ENCODE data around the gene FER. TPM values are rescaled to one million over a fixed set of nuclear protein-coding genes. Genes with fewer than 3 reads are reported as not detected.

The FER gene
- total and polyA plus RNA-seq, 2 of the 13 experiments (the other 11 are each of a cell fraction or from before 2014, with no cell fraction given): 7.9 to 29.0 TPM

DNA sequence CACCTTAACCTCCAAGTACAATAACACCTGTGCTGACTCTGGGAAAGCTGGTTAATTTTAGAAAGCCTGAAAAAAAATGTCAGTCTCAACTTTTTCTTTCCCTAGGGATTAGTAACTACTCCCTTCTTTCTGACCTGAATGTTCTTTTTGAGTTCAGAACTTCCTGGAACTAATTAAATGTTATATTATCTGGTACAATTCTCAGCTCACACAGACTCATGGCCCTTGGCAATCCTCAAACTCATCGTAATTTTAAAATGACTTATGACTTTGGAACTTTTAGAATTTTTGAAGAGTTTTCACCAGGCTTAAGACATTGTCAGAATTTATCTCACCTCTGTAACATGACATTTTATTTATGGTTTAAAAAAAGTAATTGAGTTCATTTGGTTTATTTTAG, 315.0 kb downstream of the FER start:
- POLR2A ChIA-PET: no interaction called here
- H3K27ac ChIP-seq (ENCODE audit: extremely low read length, insufficient read depth, low read length): no peak overlapping the region
- no peaks in the 10 kb centered on the region for H3K27me3 ChIP-seq (ENCODE audit: control insufficient read depth in 1 of 2, insufficient read depth in 2 of 2, low read length in 2 of 2)
- peaks cover 0 to 1% of the 10 kb centered on the region in 2 experiments; a peak in 1 of 5 replicates for H3K36me3 ChIP-seq (replicated peaks in 1 of 2; ENCODE audit: control insufficient read depth in 1 of 2, insufficient read depth in 2 of 2, low read length in 2 of 2)
- no TSS peak for BruUV-seq (replicated peaks)
- CTCF ChIA-PET (ENCODE audit: low intra/inter-chr PET ratio, low total read pairs): no interaction called here
- no peak overlapping the region for H3K4me3 ChIP-seq (replicated peaks in 1 of 3; ENCODE audit: insufficient read depth in 1 of 3, low read depth in 2 of 3, low read length in 3 of 3)
- H2AFZ ChIP-seq (ENCODE audit: low read length): no peak overlapping the region
- no peaks in the 10 kb centered on the region for H3K9me3 ChIP-seq (ENCODE audit: low read length)
- intact Hi-C loops (cut with micrococcal nuclease; ENCODE audit: unreplicated experiment): no loop called here
- H3K4me2 ChIP-seq (ENCODE audit: low read depth, low read length): no peak overlapping the region
- DNase-seq (ENCODE audit: low spot score) (no peak), ATAC-seq (no peak), FAIRE-seq (no peak)
- H3K9ac ChIP-seq (ENCODE audit: insufficient read depth, low read depth, low read length): no peak overlapping the region
- no peak for TF ChIP-seq SPEN (CRISPR knock-in tag; IDR thresholded peaks at IDR 0.05; ENCODE audit: low read depth)
- no peak for TF ChIP-seq ZSCAN12 (CRISPR knock-in tag; IDR thresholded peaks at IDR 0.05)
- TF ChIP-seq PPARG (CRISPR knock-in tag; conservative IDR thresholded peaks at IDR 0.05): no peak
- TF ChIP-seq, protein P1, sequence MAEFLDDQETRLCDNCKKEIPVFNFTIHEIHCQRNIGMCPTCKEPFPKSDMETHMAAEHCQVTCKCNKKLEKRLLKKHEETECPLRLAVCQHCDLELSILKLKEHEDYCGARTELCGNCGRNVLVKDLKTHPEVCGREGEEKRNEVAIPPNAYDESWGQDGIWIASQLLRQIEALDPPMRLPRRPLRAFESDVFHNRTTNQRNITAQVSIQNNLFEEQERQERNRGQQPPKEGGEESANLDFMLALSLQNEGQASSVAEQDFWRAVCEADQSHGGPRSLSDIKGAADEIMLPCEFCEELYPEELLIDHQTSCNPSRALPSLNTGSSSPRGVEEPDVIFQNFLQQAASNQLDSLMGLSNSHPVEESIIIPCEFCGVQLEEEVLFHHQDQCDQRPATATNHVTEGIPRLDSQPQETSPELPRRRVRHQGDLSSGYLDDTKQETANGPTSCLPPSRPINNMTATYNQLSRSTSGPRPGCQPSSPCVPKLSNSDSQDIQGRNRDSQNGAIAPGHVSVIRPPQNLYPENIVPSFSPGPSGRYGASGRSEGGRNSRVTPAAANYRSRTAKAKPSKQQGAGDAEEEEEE (CRISPR knock-in tag; IDR thresholded peaks at IDR 0.05; ENCODE audit: borderline replicate concordance): no peak
- TF ChIP-seq, protein P2, sequence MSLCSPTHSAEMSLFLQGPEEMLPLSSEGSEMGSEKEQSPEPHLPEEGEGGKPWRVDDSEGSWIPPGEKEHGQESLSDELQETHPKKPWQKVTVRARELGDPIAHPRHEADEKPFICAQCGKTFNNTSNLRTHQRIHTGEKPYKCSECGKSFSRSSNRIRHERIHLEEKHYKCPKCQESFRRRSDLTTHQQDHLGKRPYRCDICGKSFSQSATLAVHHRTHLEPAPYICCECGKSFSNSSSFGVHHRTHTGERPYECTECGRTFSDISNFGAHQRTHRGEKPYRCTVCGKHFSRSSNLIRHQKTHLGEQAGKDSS (CRISPR knock-in tag; IDR thresholded peaks at IDR 0.05; ENCODE audit: borderline replicate concordance, low read depth): no peak
- TF ChIP-seq ESRRA (CRISPR knock-in tag; IDR thresholded peaks at IDR 0.05; ENCODE audit: low read depth): no peak
- no peak for TF ChIP-seq POLR2AphosphoS5 (IDR thresholded peaks at IDR 0.05; ENCODE audit: low read depth, low read length)
- TF ChIP-seq IKZF1 (IDR thresholded peaks at IDR 0.05): no peak
- TF ChIP-seq MAFK (conservative IDR thresholded peaks at IDR 0.05 in 1 of 2, IDR thresholded peaks at IDR 0.05 in 1 of 2; ENCODE audit: low read length in 2 of 2): no peak
- TF ChIP-seq, protein P3, sequence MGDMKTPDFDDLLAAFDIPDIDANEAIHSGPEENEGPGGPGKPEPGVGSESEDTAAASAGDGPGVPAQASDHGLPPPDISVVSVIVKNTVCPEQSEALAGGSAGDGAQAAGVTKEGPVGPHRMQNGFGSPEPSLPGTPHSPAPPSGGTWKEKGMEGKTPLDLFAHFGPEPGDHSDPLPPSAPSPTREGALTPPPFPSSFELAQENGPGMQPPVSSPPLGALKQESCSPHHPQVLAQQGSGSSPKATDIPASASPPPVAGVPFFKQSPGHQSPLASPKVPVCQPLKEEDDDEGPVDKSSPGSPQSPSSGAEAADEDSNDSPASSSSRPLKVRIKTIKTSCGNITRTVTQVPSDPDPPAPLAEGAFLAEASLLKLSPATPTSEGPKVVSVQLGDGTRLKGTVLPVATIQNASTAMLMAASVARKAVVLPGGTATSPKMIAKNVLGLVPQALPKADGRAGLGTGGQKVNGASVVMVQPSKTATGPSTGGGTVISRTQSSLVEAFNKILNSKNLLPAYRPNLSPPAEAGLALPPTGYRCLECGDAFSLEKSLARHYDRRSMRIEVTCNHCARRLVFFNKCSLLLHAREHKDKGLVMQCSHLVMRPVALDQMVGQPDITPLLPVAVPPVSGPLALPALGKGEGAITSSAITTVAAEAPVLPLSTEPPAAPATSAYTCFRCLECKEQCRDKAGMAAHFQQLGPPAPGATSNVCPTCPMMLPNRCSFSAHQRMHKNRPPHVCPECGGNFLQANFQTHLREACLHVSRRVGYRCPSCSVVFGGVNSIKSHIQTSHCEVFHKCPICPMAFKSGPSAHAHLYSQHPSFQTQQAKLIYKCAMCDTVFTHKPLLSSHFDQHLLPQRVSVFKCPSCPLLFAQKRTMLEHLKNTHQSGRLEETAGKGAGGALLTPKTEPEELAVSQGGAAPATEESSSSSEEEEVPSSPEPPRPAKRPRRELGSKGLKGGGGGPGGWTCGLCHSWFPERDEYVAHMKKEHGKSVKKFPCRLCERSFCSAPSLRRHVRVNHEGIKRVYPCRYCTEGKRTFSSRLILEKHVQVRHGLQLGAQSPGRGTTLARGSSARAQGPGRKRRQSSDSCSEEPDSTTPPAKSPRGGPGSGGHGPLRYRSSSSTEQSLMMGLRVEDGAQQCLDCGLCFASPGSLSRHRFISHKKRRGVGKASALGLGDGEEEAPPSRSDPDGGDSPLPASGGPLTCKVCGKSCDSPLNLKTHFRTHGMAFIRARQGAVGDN (CRISPR knock-in tag; IDR thresholded peaks at IDR 0.05): no peak
- TF ChIP-seq, protein P4, sequence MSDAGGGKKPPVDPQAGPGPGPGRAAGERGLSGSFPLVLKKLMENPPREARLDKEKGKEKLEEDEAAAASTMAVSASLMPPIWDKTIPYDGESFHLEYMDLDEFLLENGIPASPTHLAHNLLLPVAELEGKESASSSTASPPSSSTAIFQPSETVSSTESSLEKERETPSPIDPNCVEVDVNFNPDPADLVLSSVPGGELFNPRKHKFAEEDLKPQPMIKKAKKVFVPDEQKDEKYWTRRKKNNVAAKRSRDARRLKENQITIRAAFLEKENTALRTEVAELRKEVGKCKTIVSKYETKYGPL (CRISPR knock-in tag; IDR thresholded peaks at IDR 0.05): no peak
- TF ChIP-seq KDM5B (CRISPR knock-in tag; IDR thresholded peaks at IDR 0.05; ENCODE audit: borderline replicate concordance): no peak
- TF ChIP-seq STAG1 (CRISPR knock-in tag; IDR thresholded peaks at IDR 0.05): no peak
- TF ChIP-seq FOXM1 (CRISPR knock-in tag; IDR thresholded peaks at IDR 0.05): no peak
- no peak for TF ChIP-seq SIX4 (CRISPR knock-in tag; IDR thresholded peaks at IDR 0.05)
- TF ChIP-seq PHF21A (CRISPR knock-in tag; IDR thresholded peaks at IDR 0.05): no peak
- no peak for TF ChIP-seq ZNF589 (CRISPR knock-in tag; conservative IDR thresholded peaks at IDR 0.05)
- TF ChIP-seq RFX3 (CRISPR knock-in tag; IDR thresholded peaks at IDR 0.05): no peak
- TF ChIP-seq ZNF350 (CRISPR knock-in tag; IDR thresholded peaks at IDR 0.05; ENCODE audit: borderline replicate concordance, low read depth): no peak
- no peak for TF ChIP-seq ZFYVE20 (CRISPR knock-in tag; IDR thresholded peaks at IDR 0.05; ENCODE audit: borderline replicate concordance, low read depth)
- no peaks in the 10 kb centered on the region for H4K20me1 ChIP-seq (ENCODE audit: insufficient read depth, low read length)
- H3K79me2 ChIP-seq (ENCODE audit: insufficient read depth, low read length): no peaks in the 10 kb centered on the region
- 93% methylated on average over 1 of the region's 1 CpG for WGBS (ENCODE audit: low lambda C conversion rate)
- in situ Hi-C loops (cut with HindIII; ENCODE audit: extremely low pct_ligation_motif_present, low pct_unique_long_range_greater_than_20kb): no loop called here
- no peaks in the 10 kb centered on the region for H3K4me1 ChIP-seq (ENCODE audit: insufficient read depth, low read length)

Data from HepG2 (cell line).